Measurements from ENCODE around the gene SPECC1. TPM values are rescaled to one million over a fixed set of nuclear protein-coding genes. Genes with fewer than 3 reads are reported as not detected.

Gene SPECC1
- total and polyA plus RNA-seq, 10 of the 15 experiments (the other 5 are each of a cell fraction or from before 2014, with no cell fraction given) = 6.4 to 40.6 (median 23.9) TPM

GRCh38 chr17:20184181-20184580 lies 175.0 kb downstream of the SPECC1 start (continued):
- TF ChIP-seq CUX1 (IDR thresholded peaks at IDR 0.05; ENCODE audit: insufficient replicate concordance, low read depth, low read length) (no peak), RELB (IDR thresholded peaks at IDR 0.05; ENCODE audit: low read depth) (no peak), KLF5 (IDR thresholded peaks at IDR 0.05; ENCODE audit: partially characterized antibody) (no peak), RB1 (IDR thresholded peaks at IDR 0.05; ENCODE audit: borderline replicate concordance) (no peak), HDGF (IDR thresholded peaks at IDR 0.05) (no peak), ELK1 (IDR thresholded peaks at IDR 0.05; ENCODE audit: low read depth, low read length) (no peak), RAD21 (IDR thresholded peaks at IDR 0.05; ENCODE audit: insufficient read depth, low read depth, low read length) (no peak), MYB (IDR thresholded peaks at IDR 0.05; ENCODE audit: borderline replicate concordance, low read depth, low read length) (no peak)
